Astrocyte of the spinal cord (primary cell): Measurements from ENCODE around the gene SHISA6.
"Not testable (repeated sequence)": the region's sequence is repeated elsewhere in the genome, so short reads cannot be mapped to it uniquely, and the experiment has no call there.

ENCODE experiments used
- DNase-seq: peaks from one replicate; pipeline ENCODE4 v3.0.0; 2011; ENCODE audit warnings: low read depth, low spot score
- H3K4me3 ChIP-seq: 2 replicates; pipeline ENCODE4 v1.5.1; 2011; ENCODE audit warnings: low read depth, mild to moderate bottlenecking, low read length, moderate library complexity
- in situ Hi-C: cut with HindIII; loops from 2 replicates; pipeline ENCODE4 v1.10.0; 2017; ENCODE audit warnings: low sequenced_read_pairs
- TF ChIP-seq, protein P1 (sequence below): IDR thresholded peaks from 2 replicates; pipeline ENCODE4 v1.5.1; 2012; ENCODE audit warnings: low read depth, mild to moderate bottlenecking, low read length, inconsistent platforms

Gene SHISA6

DNA sequence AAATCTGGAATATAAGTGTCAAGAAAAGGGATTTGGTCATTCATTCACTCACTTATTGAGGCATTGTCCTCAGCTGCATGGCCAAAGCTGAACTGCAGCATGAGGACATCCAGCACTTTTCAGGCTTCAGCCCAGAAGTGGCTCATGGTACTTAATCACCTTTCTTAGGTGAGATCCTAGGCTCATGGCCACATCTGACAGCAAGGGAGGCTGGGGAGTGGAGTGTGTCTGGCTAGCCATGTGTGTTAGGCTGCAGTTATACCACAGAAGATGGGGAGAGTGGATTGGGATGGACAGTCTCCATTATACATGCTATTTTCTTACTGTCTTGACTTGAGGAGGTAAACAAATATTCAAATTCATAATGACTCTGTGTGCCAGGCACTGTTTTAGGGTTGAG, 68.8 kb downstream of the SHISA6 start:
- DNase-seq: no peak
- TF ChIP-seq, protein P1, sequence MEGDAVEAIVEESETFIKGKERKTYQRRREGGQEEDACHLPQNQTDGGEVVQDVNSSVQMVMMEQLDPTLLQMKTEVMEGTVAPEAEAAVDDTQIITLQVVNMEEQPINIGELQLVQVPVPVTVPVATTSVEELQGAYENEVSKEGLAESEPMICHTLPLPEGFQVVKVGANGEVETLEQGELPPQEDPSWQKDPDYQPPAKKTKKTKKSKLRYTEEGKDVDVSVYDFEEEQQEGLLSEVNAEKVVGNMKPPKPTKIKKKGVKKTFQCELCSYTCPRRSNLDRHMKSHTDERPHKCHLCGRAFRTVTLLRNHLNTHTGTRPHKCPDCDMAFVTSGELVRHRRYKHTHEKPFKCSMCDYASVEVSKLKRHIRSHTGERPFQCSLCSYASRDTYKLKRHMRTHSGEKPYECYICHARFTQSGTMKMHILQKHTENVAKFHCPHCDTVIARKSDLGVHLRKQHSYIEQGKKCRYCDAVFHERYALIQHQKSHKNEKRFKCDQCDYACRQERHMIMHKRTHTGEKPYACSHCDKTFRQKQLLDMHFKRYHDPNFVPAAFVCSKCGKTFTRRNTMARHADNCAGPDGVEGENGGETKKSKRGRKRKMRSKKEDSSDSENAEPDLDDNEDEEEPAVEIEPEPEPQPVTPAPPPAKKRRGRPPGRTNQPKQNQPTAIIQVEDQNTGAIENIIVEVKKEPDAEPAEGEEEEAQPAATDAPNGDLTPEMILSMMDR: no peak
- H3K4me3 ChIP-seq: no peak overlapping the region
- in situ Hi-C loops: no loop called here

- DNase-seq, H3K4me3 ChIP-seq, in situ Hi-C loops: not testable (repeated sequence)
Measured at GRCh38 chr17:11316451-11316850, 75.4 kb downstream of the SHISA6 start.

GRCh38 chr17:11318207-11318606, 77.2 kb downstream of the SHISA6 start:
- no peak overlapping the region for H3K4me3 ChIP-seq
- in situ Hi-C loops: no loop called here
- DNase-seq: no peak
- TF ChIP-seq, protein P1: no peak

GRCh38 chr17:11319894-11320293, 78.9 kb downstream of the SHISA6 start:
- in situ Hi-C loops: no loop called here

DNA sequence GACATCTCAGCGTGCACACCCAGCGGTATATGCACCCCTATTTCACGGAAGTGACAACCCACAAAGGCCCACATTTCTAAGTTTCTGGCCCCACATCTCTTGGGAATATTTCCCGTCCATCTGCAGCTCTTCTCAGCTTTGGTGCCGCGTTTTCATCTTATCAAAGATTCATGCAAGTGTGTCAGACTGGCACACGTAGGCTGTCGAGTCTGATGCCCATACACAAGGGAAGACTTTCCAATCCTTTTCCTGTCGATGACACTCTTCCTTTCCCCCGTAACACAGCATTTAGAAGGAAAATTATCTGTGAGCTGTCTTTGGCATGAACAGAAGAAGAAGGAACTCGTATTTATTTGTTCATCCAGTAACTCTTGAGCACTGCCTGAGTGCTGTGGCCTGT, 83.0 kb downstream of the SHISA6 start:
- TF ChIP-seq, protein P1: no peak
- in situ Hi-C loops: no loop called here
- H3K4me3 ChIP-seq: no peak overlapping the region
- no peak for DNase-seq

More at GRCh38 chr17:11319894-11320293, 78.9 kb downstream of the SHISA6 start:
- TF ChIP-seq, protein P1: no peak
- H3K4me3 ChIP-seq: no peak overlapping the region
- DNase-seq: no peak

GRCh38 chr17:11324846-11325420, 83.9 kb downstream of the SHISA6 start:
- in situ Hi-C loops: no loop called here
- no peak for DNase-seq
- H3K4me3 ChIP-seq: no peak overlapping the region

GRCh38 chr17:11326492-11326891, 85.5 kb downstream of the SHISA6 start:
- TF ChIP-seq, protein P1: no peak
- no peak overlapping the region for H3K4me3 ChIP-seq
- in situ Hi-C loops: no loop called here
- DNase-seq: no peak

More at GRCh38 chr17:11324846-11325420, 83.9 kb downstream of the SHISA6 start:
- TF ChIP-seq, protein P1: no peak
